ENCODE results near the gene OR1F1.

OR1F1 gene

GRCh38 chr16:3207086-3207953 is 19.3 kb downstream of the OR1F1 start:
- DNase-seq, result no peak

- no peak for DNase-seq
Observed at GRCh38 chr16:3212006-3212405, 24.0 kb downstream of the OR1F1 start.

DNA sequence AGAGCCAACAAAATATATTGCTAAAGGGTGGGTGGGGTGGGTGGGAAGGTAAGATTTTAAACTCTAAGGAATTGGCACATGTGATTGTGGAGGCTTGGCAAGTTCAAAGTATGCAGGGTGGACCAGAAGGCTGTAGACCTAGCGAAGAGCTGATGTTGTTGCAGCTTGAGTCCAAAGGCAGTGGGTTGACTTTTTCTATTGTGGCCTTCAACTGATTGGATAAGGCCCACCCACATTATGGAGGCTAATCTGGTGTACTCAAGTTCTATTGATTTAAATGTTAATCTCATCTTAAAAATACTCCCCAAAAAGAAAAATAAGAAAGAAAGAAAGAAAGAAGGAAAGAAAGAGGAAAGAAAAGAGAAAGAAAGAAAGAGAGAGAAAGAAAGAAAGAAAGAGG is 24.6 kb downstream of the OR1F1 start:
- no peak for DNase-seq

DNA sequence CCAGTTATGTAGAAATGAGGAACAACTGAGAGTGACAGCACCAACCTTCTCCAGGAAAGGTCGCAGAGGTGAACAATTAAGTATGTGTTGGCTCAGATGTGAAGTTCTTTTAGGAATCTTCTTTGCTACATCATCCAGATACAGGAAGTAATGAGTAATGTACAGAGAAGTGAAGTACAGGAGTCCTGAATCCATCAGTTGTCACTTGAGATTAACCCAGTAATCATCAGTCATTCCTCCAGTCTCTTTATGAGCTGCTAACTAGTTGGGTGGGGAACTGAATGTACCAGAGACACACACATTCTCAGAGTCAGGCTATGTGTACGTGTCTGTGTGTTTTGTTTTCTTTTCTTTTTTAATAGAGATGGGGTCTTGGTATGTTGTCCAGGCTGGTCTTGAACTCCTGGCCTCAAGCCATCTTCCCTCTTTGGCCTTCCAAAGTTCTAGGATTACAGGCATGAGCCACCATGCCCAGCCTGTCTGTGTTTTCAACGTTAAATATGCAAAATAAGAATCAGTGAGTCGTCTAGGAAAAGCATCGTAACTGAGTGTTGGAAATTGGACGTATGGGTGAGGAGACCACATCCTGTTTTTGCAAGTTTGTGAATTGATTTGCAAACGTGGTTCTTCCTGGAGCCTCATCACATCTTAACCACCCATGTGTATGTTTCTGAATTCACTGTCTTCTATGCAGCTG is 27.0 kb downstream of the OR1F1 start:
- no peak for DNase-seq

DNA sequence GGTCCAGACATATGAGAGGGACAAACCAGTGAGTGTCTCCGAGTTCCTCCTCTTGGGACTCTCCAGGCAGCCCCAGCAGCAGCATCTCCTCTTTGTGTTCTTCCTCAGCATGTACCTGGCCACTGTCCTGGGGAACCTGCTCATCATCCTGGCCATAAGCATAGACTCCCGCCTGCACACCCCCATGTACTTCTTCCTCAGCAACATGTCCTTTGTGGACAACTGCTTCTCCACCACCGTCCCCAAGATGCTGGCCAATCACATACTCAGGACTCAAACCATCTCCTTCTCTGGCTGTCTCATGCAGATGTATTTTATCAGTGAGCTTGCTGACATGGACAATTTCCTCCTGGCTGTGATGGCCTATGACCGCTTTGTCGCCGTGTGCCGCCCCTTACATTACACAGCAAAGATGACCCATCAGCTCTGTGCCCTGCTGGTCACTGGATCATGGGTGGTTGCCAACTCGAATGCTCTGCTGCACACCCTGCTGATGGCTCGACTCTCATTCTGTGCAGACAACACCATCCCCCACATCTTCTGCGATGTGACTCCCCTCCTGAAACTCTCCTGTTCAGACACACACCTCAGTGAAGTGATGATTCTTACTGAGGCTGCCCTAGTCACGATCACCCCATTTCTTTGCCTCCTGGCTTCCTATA is 27.7 kb downstream of the OR1F1 start:
- DNase-seq, result no peak

GRCh38 chr16:3216263-3216640 is 28.2 kb downstream of the OR1F1 start:
- DNase-seq, result no peak

- no peak for DNase-seq
Observed at GRCh38 chr16:3220839-3221238, 32.8 kb downstream of the OR1F1 start.

- DNase-seq, result no peak
Observed at GRCh38 chr16:3223913-3224515, 36.0 kb downstream of the OR1F1 start.

DNA sequence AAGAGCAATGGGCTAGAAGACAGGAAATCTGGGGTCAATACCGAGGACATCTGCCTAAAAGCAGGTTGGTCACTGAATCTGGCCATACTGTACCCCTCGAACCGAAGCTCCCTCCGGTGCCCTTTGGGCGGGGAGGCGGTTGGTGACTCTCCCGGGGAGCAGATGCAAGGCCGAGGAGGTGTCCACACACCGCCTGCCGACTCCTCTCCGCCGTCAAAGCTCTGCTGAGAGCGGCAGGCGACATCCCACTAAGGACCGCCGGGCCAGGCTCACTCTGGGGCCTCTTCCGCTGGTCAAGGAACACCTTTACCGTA is 46.5 kb downstream of the OR1F1 start:
- no peak for DNase-seq

- DNase-seq, result peak; percentile 75
Observed at GRCh38 chr16:3234857-3235561, 47.0 kb downstream of the OR1F1 start, which contains the start of gene ZNF200. TSS of gene ZNF200 (minus strand) at chr16:3235158. CDS start at chr16:3233755, 1,403 bp downstream.

DNA sequence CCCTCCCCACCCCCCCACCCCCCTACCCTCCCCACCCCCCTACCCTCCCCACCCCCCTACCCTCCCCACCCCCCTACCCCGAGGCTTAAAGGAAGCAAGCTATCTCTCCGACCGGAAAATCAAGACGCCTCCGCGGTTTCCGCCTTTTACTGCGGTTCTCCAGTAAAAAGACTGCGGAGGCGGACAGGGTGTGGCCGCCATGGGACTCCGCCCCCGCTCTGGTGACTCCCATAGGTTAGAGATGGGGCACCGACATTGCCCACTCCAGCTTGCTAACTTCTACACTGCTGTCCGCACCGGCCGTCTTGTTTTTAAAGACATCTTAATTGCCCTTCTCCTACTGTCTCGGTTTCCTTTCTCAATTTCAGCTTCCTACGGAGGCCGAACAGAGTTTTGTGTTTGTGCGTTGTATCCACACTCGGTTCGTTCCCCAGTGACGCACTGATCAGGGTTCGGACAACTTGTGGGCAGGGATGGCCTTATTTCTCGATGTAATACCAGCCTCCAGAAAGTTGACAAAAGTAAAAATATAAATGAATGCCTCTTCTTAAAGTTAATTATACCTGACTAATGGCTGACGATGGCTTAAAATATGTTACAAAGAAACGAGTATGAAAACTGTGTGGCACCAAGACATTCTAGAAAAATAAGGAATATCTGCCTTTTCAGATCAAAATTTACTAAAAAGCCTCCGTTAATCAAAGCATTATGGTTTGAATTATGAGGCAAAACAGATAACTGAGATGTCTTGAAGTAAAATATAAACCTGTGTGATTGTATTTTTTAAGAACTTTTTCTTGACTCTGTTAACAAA is 48.1 kb downstream of the OR1F1 start:
- DNase-seq, result no peak

GRCh38 chr16:3241761-3242160 is 53.8 kb downstream of the OR1F1 start:
- DNase-seq, result no peak

DNA sequence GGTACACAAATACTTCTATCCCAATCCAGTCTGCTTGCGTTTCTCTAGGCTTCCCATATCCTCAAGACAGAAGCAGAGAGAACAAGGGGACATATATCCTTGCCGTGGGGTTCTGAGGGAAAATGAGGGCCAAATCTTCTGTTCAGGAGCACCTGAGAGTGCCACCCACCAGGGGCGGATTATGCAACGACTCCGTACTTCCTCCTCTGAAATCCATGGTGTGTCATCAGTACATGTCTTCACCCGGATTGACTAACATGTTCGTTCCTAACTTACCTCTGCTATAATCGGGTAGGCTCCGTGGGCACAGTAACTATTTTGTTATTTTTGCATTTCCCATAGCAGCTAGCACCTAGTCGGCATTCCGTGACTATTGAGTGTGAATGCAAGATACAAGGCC is 54.7 kb downstream of the OR1F1 start:
- no peak for DNase-seq

GRCh38 chr16:3243882-3244281 is 55.9 kb downstream of the OR1F1 start:
- no peak for DNase-seq

DNA sequence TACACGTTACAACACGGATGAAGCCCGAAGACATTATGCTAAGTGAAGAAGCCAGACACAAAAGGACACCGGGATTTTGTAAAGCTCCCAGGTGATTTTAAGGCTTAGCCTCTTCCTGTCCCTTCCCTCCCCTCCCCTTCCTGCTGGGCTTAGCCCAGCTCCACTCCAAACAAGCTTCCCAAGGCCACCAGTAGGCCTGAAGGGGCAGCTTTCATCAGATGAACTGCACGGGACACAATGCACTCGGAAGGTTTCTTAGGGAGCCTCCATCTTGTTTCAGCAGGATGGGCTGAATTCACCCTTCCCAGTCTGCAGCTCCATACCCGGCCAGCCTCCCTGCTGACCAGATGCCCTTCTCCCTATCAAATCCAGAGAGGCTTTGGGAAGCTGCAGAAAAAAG is 58.0 kb downstream of the OR1F1 start:
- DNase-seq, result no peak

- DNase-seq, result no peak
Observed at GRCh38 chr16:3246876-3247275, 58.9 kb downstream of the OR1F1 start.

DNA sequence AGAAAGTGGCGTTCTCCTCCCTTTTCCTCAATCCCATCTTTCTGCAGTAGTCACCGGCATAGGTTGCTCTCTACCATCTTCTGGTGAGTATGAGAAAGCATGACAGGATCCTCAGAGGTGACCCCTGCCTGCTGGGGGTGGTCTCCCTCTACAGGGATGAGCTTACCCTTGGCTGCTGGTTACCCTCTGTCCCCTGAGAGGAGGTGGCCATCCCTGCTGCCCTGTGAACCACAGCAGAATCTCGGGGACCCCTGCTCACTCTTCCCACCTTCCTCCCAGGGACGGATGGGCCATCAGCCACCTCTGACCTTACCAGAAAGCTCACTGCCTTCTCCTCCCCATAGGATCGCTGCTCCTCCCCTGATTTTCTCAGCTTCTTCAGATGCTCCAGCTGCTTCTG is 60.6 kb downstream of the OR1F1 start:
- DNase-seq, result no peak

DNA sequence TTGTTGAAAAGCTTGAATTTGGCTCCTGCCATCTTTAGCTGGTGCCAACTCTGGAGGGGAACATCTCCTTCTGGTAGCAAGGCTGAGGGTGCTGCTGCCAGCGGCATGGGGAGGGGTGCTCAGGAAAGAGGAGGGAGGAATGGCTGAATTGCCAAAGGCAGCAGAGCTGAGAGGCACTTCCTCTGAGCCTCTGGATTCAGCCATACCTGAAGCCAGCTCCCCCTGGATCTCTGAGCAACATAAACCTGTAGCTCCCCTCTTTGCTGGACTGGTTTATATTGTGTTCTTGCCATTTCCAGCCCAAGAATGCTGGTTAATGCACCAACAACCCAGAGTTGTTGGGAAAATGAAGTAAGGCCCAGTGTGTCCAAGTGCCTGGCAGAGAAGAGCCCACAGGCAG is 61.0 kb downstream of the OR1F1 start:
- DNase-seq, result no peak

- DNase-seq, result no peak
Observed at GRCh38 chr16:3249451-3249850, 61.4 kb downstream of the OR1F1 start.

- DNase-seq, result no peak
Observed at GRCh38 chr16:3252967-3253366, 65.0 kb downstream of the OR1F1 start.

DNA sequence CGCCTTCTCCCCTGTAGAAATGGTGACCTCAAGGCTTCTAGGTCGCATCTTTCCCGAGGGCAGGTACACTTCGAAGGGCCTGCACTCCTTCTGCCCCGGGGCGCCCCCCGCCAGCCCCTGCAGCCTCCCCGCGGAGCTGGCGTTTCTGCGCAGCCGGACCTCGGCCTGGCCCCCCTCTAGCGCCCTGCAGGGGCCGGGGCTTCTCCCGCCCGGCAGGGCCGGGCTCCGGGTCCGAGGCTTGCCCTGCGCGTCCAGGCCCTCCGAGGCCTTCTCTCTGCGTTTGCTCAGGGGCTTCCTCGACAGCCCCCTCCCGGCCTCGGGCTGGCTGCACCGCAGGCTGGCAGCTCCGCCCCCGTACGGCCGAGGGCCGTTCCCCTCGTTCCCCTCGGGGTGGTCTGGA is 66.3 kb downstream of the OR1F1 start:
- no peak for DNase-seq

Measured in NCI-H510A (cell line).